H9 (cell line): ENCODE measurements around the gene TCEAL9. TPM values are rescaled to one million over a fixed set of nuclear protein-coding genes. Genes with fewer than 3 reads are reported as not detected.

Source experiments
- DNase-seq: peaks from one replicate; pipeline ENCODE4 v3.0.0-alpha.2; 2017
- H2AFZ ChIP-seq: one replicate; pipeline ENCODE4 v1.6.1; 2013; ENCODE audit warnings: mild to moderate bottlenecking, low read length, control low read depth, moderate library complexity
- H2AK5ac ChIP-seq: 2 replicates; pipeline ENCODE4 v1.6.1; 2013; ENCODE audit warnings: low read length, control low read depth, mixed read lengths; ENCODE audit not compliant: insufficient read length
- H2BK120ac ChIP-seq: one replicate; pipeline ENCODE4 v1.6.1; 2013; ENCODE audit warnings: low read depth, mild to moderate bottlenecking, low read length, control low read depth, inconsistent platforms; ENCODE audit not compliant: poor library complexity, severe bottlenecking
- H2BK12ac ChIP-seq: 2 replicates; pipeline ENCODE4 v1.6.1; 2013; ENCODE audit warnings: low read length, control low read depth, mixed read lengths, low read depth; ENCODE audit not compliant: insufficient read length
- H2BK15ac ChIP-seq: 2 replicates; pipeline ENCODE4 v1.6.1; 2013; ENCODE audit warnings: low read depth, low read length, control low read depth
- H2BK20ac ChIP-seq: one replicate; pipeline ENCODE4 v1.6.1; 2013; ENCODE audit warnings: low read depth, mild to moderate bottlenecking, low read length, control low read depth, inconsistent platforms; ENCODE audit not compliant: poor library complexity, severe bottlenecking
- H2BK5ac ChIP-seq: 2 replicates; pipeline ENCODE4 v1.6.1; 2013; ENCODE audit warnings: low read length, control low read depth, mixed read lengths; ENCODE audit not compliant: insufficient read length
- H3K14ac ChIP-seq: 2 replicates; pipeline ENCODE4 v1.6.1; 2013; ENCODE audit warnings: low read length, control low read depth; ENCODE audit not compliant: insufficient read depth
- H3K18ac ChIP-seq: 2 replicates; pipeline ENCODE4 v1.6.1; 2013; ENCODE audit warnings: low read depth, mild to moderate bottlenecking, mixed read lengths, low read length, control low read depth; ENCODE audit not compliant: insufficient read length
- H3K23ac ChIP-seq: 2 replicates; pipeline ENCODE4 v1.6.1; 2013; ENCODE audit warnings: low read length, control low read depth, mixed read lengths, low read depth; ENCODE audit not compliant: insufficient read length
- H3K23me2 ChIP-seq: 2 replicates; pipeline ENCODE4 v1.6.1; 2013; ENCODE audit warnings: low read depth, mild to moderate bottlenecking, mixed read lengths, low read length, control low read depth; ENCODE audit not compliant: insufficient read length, poor library complexity, severe bottlenecking
- H3K27ac ChIP-seq: 2 replicates; pipeline ENCODE4 v1.5.1; 2013; ENCODE audit warnings: low read length, control low read depth, mixed read lengths, low read depth; ENCODE audit not compliant: insufficient read length
- H3K27me3 ChIP-seq: 2 replicates; pipeline ENCODE4 v1.6.1; 2013; ENCODE audit warnings: low read length, control low read depth, inconsistent platforms; ENCODE audit not compliant: insufficient read depth
- H3K4ac ChIP-seq: 2 replicates; pipeline ENCODE4 v1.6.1; 2013; ENCODE audit warnings: low read depth, mild to moderate bottlenecking, control low read depth, inconsistent platforms, low read length, moderate library complexity
- H3K4me1 ChIP-seq: 2 replicates; pipeline ENCODE4 v1.6.1; 2013; ENCODE audit warnings: low read length, control low read depth, inconsistent platforms; ENCODE audit not compliant: insufficient read depth
- H3K4me2 ChIP-seq: 2 replicates; pipeline ENCODE4 v1.6.1; 2013; ENCODE audit warnings: low read length, control low read depth, mixed read lengths; ENCODE audit not compliant: insufficient read length, insufficient read depth
- H3K56ac ChIP-seq: 2 replicates; pipeline ENCODE4 v1.6.1; 2013; ENCODE audit warnings: low read depth, mild to moderate bottlenecking, mixed read lengths, low read length, control low read depth; ENCODE audit not compliant: insufficient read length
- H3K79me1 ChIP-seq: 2 replicates; pipeline ENCODE4 v1.6.1; 2013; ENCODE audit warnings: low read depth, mild to moderate bottlenecking, moderate library complexity, low read length, control low read depth, inconsistent platforms; ENCODE audit not compliant: insufficient read depth, poor library complexity, severe bottlenecking
- H3K79me2 ChIP-seq: 2 replicates; pipeline ENCODE4 v1.6.1; 2013; ENCODE audit warnings: low read length, control low read depth, inconsistent platforms; ENCODE audit not compliant: insufficient read depth
- H3K9ac ChIP-seq: 2 replicates; pipeline ENCODE4 v1.6.1; 2013; ENCODE audit warnings: low read length, control low read depth, mixed read lengths; ENCODE audit not compliant: insufficient read length; ENCODE audit errors: extremely low read depth
- H3K9me3 ChIP-seq: one replicate; pipeline ENCODE4 v1.6.1; 2013; ENCODE audit warnings: low read depth, low read length, inconsistent platforms; ENCODE audit not compliant: control insufficient read depth
- H3T11ph ChIP-seq: one replicate; pipeline ENCODE4 v1.6.1; 2013; ENCODE audit warnings: mild to moderate bottlenecking, low read length, control low read depth, inconsistent platforms
- H4K20me1 ChIP-seq: one replicate; pipeline ENCODE4 v1.6.1; 2013; ENCODE audit not compliant: control insufficient read depth, insufficient read length, insufficient read depth
- H4K5ac ChIP-seq: 2 replicates; pipeline ENCODE4 v1.6.1; 2013; ENCODE audit warnings: low read depth, mild to moderate bottlenecking, mixed read lengths, low read length, control low read depth; ENCODE audit not compliant: insufficient read length
- H4K8ac ChIP-seq: replicated peaks from 2 replicates; pipeline ENCODE4 v1.6.1; 2013; ENCODE audit warnings: low read length, control low read depth, mixed read lengths, low read depth; ENCODE audit not compliant: insufficient read length
- H4K91ac ChIP-seq: 2 replicates; pipeline ENCODE4 v1.6.1; 2013; ENCODE audit warnings: low read depth, mild to moderate bottlenecking, moderate library complexity, mixed read lengths, low read length, control low read depth; ENCODE audit not compliant: insufficient read length
- H3K27ac Mint-ChIP-seq, 3 experiments: 2 replicates in 2 of 3; 3 replicates in 1 of 3; pipeline ENCODE4 v1.8.0; 2020 to 2021; ENCODE audit warnings: mixed read lengths in 3 of 3, mild to moderate bottlenecking in 1 of 3, moderate library complexity in 1 of 3
- H3K27me3 Mint-ChIP-seq: 2 replicates; pipeline ENCODE4 v1.8.0; 2021; ENCODE audit warnings: low read depth, mild to moderate bottlenecking, moderate library complexity, mixed read lengths
- H3K36me3 Mint-ChIP-seq, 3 experiments: 2 replicates in 2 of 3; 3 replicates in 1 of 3; pipeline ENCODE4 v1.8.0; 2020 to 2021; ENCODE audit warnings: low read depth in 3 of 3, mixed read lengths in 3 of 3; ENCODE audit not compliant: insufficient read depth in 1 of 3
- H3K4me1 Mint-ChIP-seq, 2 experiments: 2 replicates each; pipeline ENCODE4 v1.8.0; 2020; ENCODE audit warnings: mixed read lengths in 2 of 2
- H3K4me3 Mint-ChIP-seq, 2 experiments: 2 replicates in 1 of 2; 3 replicates in 1 of 2; pipeline ENCODE4 v1.8.0; 2020 to 2021; ENCODE audit warnings: mild to moderate bottlenecking in 2 of 2, mixed read lengths in 2 of 2, moderate library complexity in 1 of 2
- H3K9me3 Mint-ChIP-seq, 2 experiments: 2 replicates in 1 of 2; 3 replicates in 1 of 2; pipeline ENCODE4 v1.8.0; 2020; ENCODE audit warnings: mild to moderate bottlenecking in 2 of 2, mixed read lengths in 2 of 2, moderate library complexity in 1 of 2
- WGBS: extraction: QIAGEN DNeasy Blood & Tissue Kit; methylation state at CpG from one replicate; pipeline ENCODE4 v1.1.7; 2013; ENCODE audit warnings: missing lambda C conversion rate, low lambda C conversion rate, mixed read lengths; ENCODE audit not compliant: insufficient read length; ENCODE audit errors: extremely low coverage; 5-methylcytosine and 5-hydroxymethylcytosine counted together
- total RNA-seq: library from RNA; stranded (reverse); gene quantifications from 2 replicates; pipeline ENCODE4 v1.2.1, GENCODE V29; 2021
- TF ChIP-seq, protein P1 (sequence below): fragments of 200-600 bp; sonication (generic); conservative IDR thresholded peaks from 3 replicates; pipeline ENCODE4 v1.8.0; 2021; ENCODE audit warnings: antibody characterized with exemption, mild to moderate bottlenecking

TCEAL9 gene
- total RNA-seq, 1 experiment from 2014 or later = 30.5 TPM

DNA sequence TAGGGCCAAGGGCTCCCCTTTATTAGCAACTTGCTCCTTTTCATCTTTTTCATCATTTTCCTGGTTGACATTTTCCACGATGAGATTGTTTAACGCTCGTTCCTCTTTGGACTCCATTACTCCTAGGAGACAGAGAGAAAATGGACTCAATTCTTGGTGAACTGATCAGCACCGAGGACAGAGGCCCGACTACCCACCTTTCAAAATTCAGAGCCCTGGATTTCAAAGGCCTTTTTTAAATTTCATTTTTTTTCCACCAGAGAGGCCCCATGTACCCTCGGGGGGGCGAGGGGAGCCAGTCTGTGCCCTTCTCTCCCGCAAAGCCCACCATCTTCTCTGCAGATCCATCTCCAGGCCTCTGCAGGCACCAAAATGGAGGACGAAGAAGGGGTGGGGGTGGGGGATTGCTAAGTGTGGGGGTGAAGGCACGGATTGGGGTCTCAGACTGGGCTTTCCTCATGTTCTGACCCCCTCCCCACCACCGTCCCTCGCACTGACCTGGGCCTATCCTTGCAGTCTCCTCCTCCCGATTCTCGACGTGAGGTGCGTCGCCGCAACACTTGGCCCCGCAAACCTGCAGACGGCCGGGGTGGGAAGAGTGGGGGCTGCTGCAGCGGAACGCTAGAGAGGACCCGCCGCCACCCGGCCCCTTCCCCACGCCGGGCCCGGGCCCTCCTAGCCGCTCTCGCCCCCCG, 46.3 kb upstream of the TCEAL9 start:
- Histone ChIP-seq H3K23me2 (no peaks in the 10 kb centered on the region), H3T11ph (no peak overlapping the region), H3K79me1 (no peaks in the 10 kb centered on the region), H2BK20ac (no peak overlapping the region), H3K27me3 (no peaks in the 10 kb centered on the region), H2BK5ac (no peak overlapping the region), H3K27ac (no peak overlapping the region), H3K4me1 (no peaks in the 10 kb centered on the region), H4K8ac (no peak overlapping the region), H2BK120ac (no peak overlapping the region), H3K4me2 (peak overlapping the region; percentile 59), H3K9me3 (no peaks in the 10 kb centered on the region), H4K5ac (no peak overlapping the region), H3K56ac (no peak overlapping the region), H3K23ac (no peak overlapping the region), H2AFZ (no peak overlapping the region), H3K18ac (peak overlapping the region; percentile 33), H2AK5ac (no peak overlapping the region), H3K14ac (peak overlapping the region; percentile 8; the same call in 1 of the 2 replicates), H3K9ac (peak overlapping the region; percentile 62), H2BK12ac (no peak overlapping the region), H3K79me2 (no peaks in the 10 kb centered on the region), H4K91ac (no peak overlapping the region), H4K20me1 (peaks cover 3% of the 10 kb centered on the region), H2BK15ac (no peak overlapping the region), H3K4ac (no peak overlapping the region)
- H3K4me3 Mint-ChIP-seq = peak overlapping the region; percentile 71 to 79
- WGBS = no CpG with 5 or more reads among the region's 32 CpGs
- no peak overlapping the region for H3K27ac Mint-ChIP-seq
- TF ChIP-seq, protein P1, sequence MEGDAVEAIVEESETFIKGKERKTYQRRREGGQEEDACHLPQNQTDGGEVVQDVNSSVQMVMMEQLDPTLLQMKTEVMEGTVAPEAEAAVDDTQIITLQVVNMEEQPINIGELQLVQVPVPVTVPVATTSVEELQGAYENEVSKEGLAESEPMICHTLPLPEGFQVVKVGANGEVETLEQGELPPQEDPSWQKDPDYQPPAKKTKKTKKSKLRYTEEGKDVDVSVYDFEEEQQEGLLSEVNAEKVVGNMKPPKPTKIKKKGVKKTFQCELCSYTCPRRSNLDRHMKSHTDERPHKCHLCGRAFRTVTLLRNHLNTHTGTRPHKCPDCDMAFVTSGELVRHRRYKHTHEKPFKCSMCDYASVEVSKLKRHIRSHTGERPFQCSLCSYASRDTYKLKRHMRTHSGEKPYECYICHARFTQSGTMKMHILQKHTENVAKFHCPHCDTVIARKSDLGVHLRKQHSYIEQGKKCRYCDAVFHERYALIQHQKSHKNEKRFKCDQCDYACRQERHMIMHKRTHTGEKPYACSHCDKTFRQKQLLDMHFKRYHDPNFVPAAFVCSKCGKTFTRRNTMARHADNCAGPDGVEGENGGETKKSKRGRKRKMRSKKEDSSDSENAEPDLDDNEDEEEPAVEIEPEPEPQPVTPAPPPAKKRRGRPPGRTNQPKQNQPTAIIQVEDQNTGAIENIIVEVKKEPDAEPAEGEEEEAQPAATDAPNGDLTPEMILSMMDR = no peak
- H3K27me3 Mint-ChIP-seq = no peaks in the 10 kb centered on the region
- DNase-seq = no peak
- peaks cover 0 to 44% of the 10 kb centered on the region in 2 experiments; a peak in 3 of 5 replicates for H3K9me3 Mint-ChIP-seq
- peaks cover 2 to 5% of the 10 kb centered on the region in 2 experiments; a peak in 2 of 4 replicates for H3K4me1 Mint-ChIP-seq
- H3K36me3 Mint-ChIP-seq = peaks cover 5 to 12% (median 10%) of the 10 kb centered on the region in 3 experiments; a peak in 6 of 7 replicates
